Smooth muscle cell (in vitro differentiated cells): ENCODE measurements around the gene NISCH. TPM values are rescaled to one million over a fixed set of nuclear protein-coding genes. Genes with fewer than 3 reads are reported as not detected.

Source experiments
- DNase-seq: peaks from one replicate; lab custom pipeline; 2025; ENCODE audit not compliant: unreplicated experiment; lab: John Stamatoyannopoulos, UW
- H2AFZ ChIP-seq: fragments of 200-600 bp; sonication (generic); 2 replicates; pipeline ENCODE4 v1.6.0; 2016; ENCODE audit warnings: antibody characterized with exemption, low read depth, mild to moderate bottlenecking
- H3F3A ChIP-seq: fragments of 200-600 bp; sonication (generic); 2 replicates; pipeline ENCODE4 v1.6.0; 2017; ENCODE audit warnings: antibody characterized with exemption, low read depth
- H3K27ac ChIP-seq: fragments of 200-600 bp; sonication (generic); 2 replicates; pipeline ENCODE4 v1.5.1; 2016; ENCODE audit warnings: low read depth, mild to moderate bottlenecking
- H3K27me3 ChIP-seq: fragments of 200-600 bp; sonication (generic); 2 replicates; pipeline ENCODE4 v1.6.1; 2016; ENCODE audit warnings: low read depth, mild to moderate bottlenecking
- H3K36me3 ChIP-seq: fragments of 200-600 bp; sonication (generic); 2 replicates; pipeline ENCODE4 v1.5.1; 2016; ENCODE audit warnings: low read depth
- H3K4me1 ChIP-seq: fragments of 200-600 bp; sonication (generic); 2 replicates; pipeline ENCODE4 v1.5.1; 2016; ENCODE audit warnings: low read depth
- H3K4me2 ChIP-seq: fragments of 200-600 bp; sonication (generic); 2 replicates; pipeline ENCODE4 v1.6.0; 2016; ENCODE audit warnings: mild to moderate bottlenecking
- H3K4me3 ChIP-seq: fragments of 200-600 bp; sonication (generic); 2 replicates; pipeline ENCODE4 v1.5.1; 2016; ENCODE audit warnings: mild to moderate bottlenecking
- H3K79me2 ChIP-seq: fragments of 200-600 bp; sonication (generic); 2 replicates; pipeline ENCODE4 v1.6.0; 2016; ENCODE audit warnings: low read depth, mild to moderate bottlenecking
- H3K9ac ChIP-seq: fragments of 200-600 bp; sonication (generic); 2 replicates; pipeline ENCODE4 v1.6.0; 2016; ENCODE audit warnings: low read depth
- H3K9me3 ChIP-seq: fragments of 200-600 bp; sonication (generic); replicated peaks from 2 replicates; pipeline ENCODE4 v1.5.1; 2016; ENCODE audit warnings: low read depth
- H4K20me1 ChIP-seq: fragments of 200-600 bp; sonication (generic); 2 replicates; pipeline ENCODE4 v1.6.0; 2016; ENCODE audit warnings: low read depth
- WGBS: methylation state at CpG from one replicate; pipeline ENCODE4 v1.1.7; 2016; ENCODE audit warnings: low lambda C conversion rate; 5-methylcytosine and 5-hydroxymethylcytosine counted together
- polyA plus RNA-seq: library from polyadenylated mRNA; unstranded; fragments of >200 nt; fragmentation: Nextera tagmentation; extraction: Ambion mirVana; gene quantifications from 2 replicates; pipeline ENCODE4 v1.2.1, GENCODE V29; 2016
- total RNA-seq: library from RNA; depleted of rRNA; stranded (reverse); fragments of >200 nt; gene quantifications from 2 replicates; pipeline ENCODE4 v1.2.3, GENCODE V29; 2014
- TF ChIP-seq, protein P1 (sequence below): fragments of 200-600 bp; sonication (generic); IDR thresholded peaks from 2 replicates; pipeline ENCODE4 v1.5.1; 2017; ENCODE audit warnings: borderline replicate concordance, mild to moderate bottlenecking, antibody characterized with exemption; ENCODE audit not compliant: insufficient read depth, poor library complexity, severe bottlenecking

The NISCH gene
- total and polyA plus RNA-seq, 2 experiments from 2014 or later, result 47.3 to 55.2 TPM

DNA sequence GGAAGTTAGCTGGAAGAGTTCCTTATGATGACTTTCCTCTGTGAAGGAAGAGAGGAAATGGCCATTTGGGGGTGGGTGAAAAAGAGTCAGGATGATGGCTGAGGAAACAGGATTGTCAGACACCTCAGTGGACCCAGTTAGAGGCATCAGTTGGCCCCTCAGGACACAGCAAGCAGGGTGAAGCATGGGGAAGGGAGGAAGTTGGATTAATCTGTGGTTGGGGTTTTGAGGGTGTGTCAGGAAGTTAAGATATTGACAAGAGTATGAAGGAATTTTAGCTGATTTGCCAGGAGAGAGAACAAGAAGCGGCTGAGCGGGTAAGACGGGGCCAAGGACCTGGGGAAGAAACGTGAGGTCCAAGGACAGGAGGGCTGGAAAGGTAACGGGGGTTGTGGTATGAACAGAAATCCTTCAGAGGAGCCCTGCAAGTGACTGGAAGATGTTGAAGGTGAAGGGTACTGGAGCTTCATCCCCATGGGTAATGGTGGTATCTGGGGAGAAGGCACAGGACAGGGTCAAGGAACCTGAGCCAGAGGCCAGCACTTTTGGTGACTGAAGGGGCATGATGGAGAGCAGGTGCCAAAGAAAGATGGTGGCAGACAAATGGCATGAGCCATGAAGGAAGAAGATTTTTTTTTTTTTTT is 83.7 kb downstream of the NISCH start:
- no peak overlapping the region for H3K27ac ChIP-seq

DNA sequence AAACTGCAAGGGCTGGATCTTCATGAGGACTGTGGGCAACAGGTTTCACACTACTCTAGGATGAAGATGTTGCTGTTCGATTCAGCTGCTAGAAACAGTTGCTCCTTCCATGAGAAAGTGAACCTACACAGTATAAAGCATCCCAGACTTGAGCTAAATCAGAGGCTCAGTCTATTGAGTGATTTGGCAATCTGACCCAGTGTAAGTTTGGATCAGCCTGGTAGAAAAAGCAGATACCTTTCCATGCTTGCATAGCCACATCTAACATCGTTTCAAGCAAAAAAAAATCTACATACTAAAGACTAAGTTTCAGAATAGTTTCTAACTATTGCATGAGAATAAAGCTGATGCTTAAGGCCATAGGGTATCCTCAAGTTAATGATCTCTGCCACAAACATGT is 85.6 kb downstream of the NISCH start:
- Histone ChIP-seq H3K9ac (no peak overlapping the region), H3K4me3 (no peak overlapping the region), H3K9me3 (no peaks in the 10 kb centered on the region), H2AFZ (no peak overlapping the region), H3K27ac (no peak overlapping the region), H3K27me3 (no peaks in the 10 kb centered on the region), H3K4me2 (no peak overlapping the region), H3K36me3 (no peaks in the 10 kb centered on the region), H4K20me1 (peaks cover 61% of the 10 kb centered on the region), H3K79me2 (peaks cover 51% of the 10 kb centered on the region), H3F3A (no peaks in the 10 kb centered on the region), H3K4me1 (peaks cover 11% of the 10 kb centered on the region)
- TF ChIP-seq, protein P1, sequence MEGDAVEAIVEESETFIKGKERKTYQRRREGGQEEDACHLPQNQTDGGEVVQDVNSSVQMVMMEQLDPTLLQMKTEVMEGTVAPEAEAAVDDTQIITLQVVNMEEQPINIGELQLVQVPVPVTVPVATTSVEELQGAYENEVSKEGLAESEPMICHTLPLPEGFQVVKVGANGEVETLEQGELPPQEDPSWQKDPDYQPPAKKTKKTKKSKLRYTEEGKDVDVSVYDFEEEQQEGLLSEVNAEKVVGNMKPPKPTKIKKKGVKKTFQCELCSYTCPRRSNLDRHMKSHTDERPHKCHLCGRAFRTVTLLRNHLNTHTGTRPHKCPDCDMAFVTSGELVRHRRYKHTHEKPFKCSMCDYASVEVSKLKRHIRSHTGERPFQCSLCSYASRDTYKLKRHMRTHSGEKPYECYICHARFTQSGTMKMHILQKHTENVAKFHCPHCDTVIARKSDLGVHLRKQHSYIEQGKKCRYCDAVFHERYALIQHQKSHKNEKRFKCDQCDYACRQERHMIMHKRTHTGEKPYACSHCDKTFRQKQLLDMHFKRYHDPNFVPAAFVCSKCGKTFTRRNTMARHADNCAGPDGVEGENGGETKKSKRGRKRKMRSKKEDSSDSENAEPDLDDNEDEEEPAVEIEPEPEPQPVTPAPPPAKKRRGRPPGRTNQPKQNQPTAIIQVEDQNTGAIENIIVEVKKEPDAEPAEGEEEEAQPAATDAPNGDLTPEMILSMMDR, result no peak
- DNase-seq, result no peak
- 100% methylated on average over 2 of the region's 2 CpGs for WGBS

More for the DNA sequence above, 83.7 kb downstream of the NISCH start:
- Histone ChIP-seq H3K4me3 (no peak overlapping the region), H4K20me1 (peaks cover 51% of the 10 kb centered on the region), H3K4me1 (peaks cover 25% of the 10 kb centered on the region), H3K27me3 (no peaks in the 10 kb centered on the region), H3K79me2 (peaks cover 51% of the 10 kb centered on the region), H3K4me2 (peak overlapping the region; percentile 93), H2AFZ (no peak overlapping the region), H3K36me3 (no peaks in the 10 kb centered on the region), H3K9me3 (no peaks in the 10 kb centered on the region), H3K9ac (no peak overlapping the region), H3F3A (no peaks in the 10 kb centered on the region)
- 96% methylated on average over 5 of the region's 5 CpGs for WGBS
- DNase-seq, result no peak
- TF ChIP-seq, protein P1, result no peak

Other genes starting within 250 kb of the NISCH start
- 0.09 TPM in 1 of 2 replicates, not detected in the other for gene TLR9, start 230.0 kb upstream of the NISCH start, total RNA-seq
- not detected in 2 replicates for gene TLR9, start 230.0 kb upstream of the NISCH start, polyA plus RNA-seq
- 71.8 and 80.9 TPM in 2 replicates for gene TWF2, start 216.4 kb upstream of the NISCH start, total RNA-seq
- gene TWF2, start 216.4 kb upstream of the NISCH start, polyA plus RNA-seq, result 91.0 and 96.8 TPM in 2 replicates
- gene PPM1M, start 209.8 kb upstream of the NISCH start, total RNA-seq, result 6.0 and 7.0 TPM in 2 replicates
- gene PPM1M, start 209.8 kb upstream of the NISCH start, polyA plus RNA-seq, result 11.0 and 11.9 TPM in 2 replicates
- gene WDR82, start 177.0 kb upstream of the NISCH start, total RNA-seq, result 48.3 and 48.6 TPM in 2 replicates
- gene WDR82, start 177.0 kb upstream of the NISCH start, polyA plus RNA-seq, result 26.1 and 28.6 TPM in 2 replicates
- gene GLYCTK, start 167.8 kb upstream of the NISCH start, total RNA-seq, result 3.3 and 4.4 TPM in 2 replicates
- 3.8 and 5.4 TPM in 2 replicates for gene GLYCTK, start 167.8 kb upstream of the NISCH start, polyA plus RNA-seq
- gene DNAH1, start 139.3 kb upstream of the NISCH start, total RNA-seq, result 3.7 and 7.1 TPM in 2 replicates
- 0.54 and 2.1 TPM in 2 replicates for gene DNAH1, start 139.3 kb upstream of the NISCH start, polyA plus RNA-seq
- 39.2 and 40.0 TPM in 2 replicates for gene BAP1, start 45.6 kb upstream of the NISCH start, total RNA-seq
- 44.9 and 56.3 TPM in 2 replicates for gene BAP1, start 45.6 kb upstream of the NISCH start, polyA plus RNA-seq
- gene PHF7, start 44.9 kb upstream of the NISCH start, total RNA-seq, result 0.90 and 7.1 TPM in 2 replicates
- 3.6 and 5.2 TPM in 2 replicates for gene PHF7, start 44.9 kb upstream of the NISCH start, polyA plus RNA-seq
- gene SEMA3G, start 10.5 kb upstream of the NISCH start, total RNA-seq, result 0.09 and 0.31 TPM in 2 replicates
- gene SEMA3G, start 10.5 kb upstream of the NISCH start, polyA plus RNA-seq, result 0.09 TPM in 1 of 2 replicates, not detected in the other
- gene TNNC1, start 1.6 kb upstream of the NISCH start, total RNA-seq, result 4.2 and 5.9 TPM in 2 replicates
- 5.1 and 7.8 TPM in 2 replicates for gene TNNC1, start 1.6 kb upstream of the NISCH start, polyA plus RNA-seq
- 0.22 TPM in 1 of 2 replicates, not detected in the other for gene STAB1, start 39.7 kb downstream of the NISCH start, total RNA-seq
- gene STAB1, start 39.7 kb downstream of the NISCH start, polyA plus RNA-seq, result 0.25 and 0.31 TPM in 2 replicates
- gene NT5DC2, start 78.3 kb downstream of the NISCH start, total RNA-seq, result 156 and 207 TPM in 2 replicates
- gene NT5DC2, start 78.3 kb downstream of the NISCH start, polyA plus RNA-seq, result 229 and 248 TPM in 2 replicates
- gene UQCC5, start 81.0 kb downstream of the NISCH start, total RNA-seq, result 0.76 and 0.90 TPM in 2 replicates
- gene UQCC5, start 81.0 kb downstream of the NISCH start, polyA plus RNA-seq, result 33.0 and 40.3 TPM in 2 replicates
- gene PBRM1, start 230.3 kb downstream of the NISCH start, total RNA-seq, result 56.4 and 62.8 TPM in 2 replicates
- gene PBRM1, start 230.3 kb downstream of the NISCH start, polyA plus RNA-seq, result 27.6 and 28.9 TPM in 2 replicates
- 131 and 146 TPM in 2 replicates for gene GNL3, start 230.4 kb downstream of the NISCH start, total RNA-seq
- 89.4 and 106 TPM in 2 replicates for gene GNL3, start 230.4 kb downstream of the NISCH start, polyA plus RNA-seq